ENCODE data around the gene TDRD3.

The TDRD3 gene

DNA sequence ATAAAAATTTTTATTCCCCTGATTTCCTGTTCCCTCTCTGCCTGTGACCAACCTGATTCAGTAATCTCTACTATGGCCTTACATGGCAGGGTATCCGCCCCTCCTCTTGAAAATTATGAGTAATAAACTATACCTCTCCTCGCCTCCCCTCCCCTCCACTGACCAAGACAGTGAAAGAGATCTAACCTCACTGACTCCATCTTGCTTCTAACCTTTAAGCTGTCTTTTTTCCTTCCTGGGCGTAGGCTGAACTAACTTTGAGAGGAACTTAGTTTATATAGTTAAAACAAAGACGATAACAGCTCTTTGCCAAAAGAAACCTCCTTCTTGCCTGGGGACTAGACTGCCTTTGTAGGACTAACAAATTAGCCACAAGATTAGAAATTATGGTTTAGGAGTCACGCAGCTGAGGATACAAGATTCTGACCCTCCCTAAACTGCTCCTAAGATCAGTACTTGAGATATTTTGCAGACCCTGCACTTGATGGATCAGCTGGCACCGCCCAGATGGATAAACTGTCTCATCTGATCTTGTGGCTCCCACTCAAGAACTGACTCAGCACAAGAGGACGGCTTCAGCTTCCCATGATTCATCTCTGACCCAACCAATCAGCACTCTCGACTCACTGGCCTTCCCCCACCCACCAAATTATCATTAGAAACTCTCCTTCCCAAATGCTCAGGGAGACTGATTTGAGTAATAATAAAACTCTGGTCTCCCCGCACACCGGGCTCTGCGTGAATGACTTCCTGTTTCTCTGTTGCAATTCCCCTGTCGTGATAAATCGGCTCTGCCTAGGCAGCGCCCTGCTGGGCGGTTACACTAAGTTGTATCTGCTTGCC, 187.1 kb downstream of the TDRD3 start:
- TF ChIP-seq, protein P1, sequence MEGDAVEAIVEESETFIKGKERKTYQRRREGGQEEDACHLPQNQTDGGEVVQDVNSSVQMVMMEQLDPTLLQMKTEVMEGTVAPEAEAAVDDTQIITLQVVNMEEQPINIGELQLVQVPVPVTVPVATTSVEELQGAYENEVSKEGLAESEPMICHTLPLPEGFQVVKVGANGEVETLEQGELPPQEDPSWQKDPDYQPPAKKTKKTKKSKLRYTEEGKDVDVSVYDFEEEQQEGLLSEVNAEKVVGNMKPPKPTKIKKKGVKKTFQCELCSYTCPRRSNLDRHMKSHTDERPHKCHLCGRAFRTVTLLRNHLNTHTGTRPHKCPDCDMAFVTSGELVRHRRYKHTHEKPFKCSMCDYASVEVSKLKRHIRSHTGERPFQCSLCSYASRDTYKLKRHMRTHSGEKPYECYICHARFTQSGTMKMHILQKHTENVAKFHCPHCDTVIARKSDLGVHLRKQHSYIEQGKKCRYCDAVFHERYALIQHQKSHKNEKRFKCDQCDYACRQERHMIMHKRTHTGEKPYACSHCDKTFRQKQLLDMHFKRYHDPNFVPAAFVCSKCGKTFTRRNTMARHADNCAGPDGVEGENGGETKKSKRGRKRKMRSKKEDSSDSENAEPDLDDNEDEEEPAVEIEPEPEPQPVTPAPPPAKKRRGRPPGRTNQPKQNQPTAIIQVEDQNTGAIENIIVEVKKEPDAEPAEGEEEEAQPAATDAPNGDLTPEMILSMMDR (IDR thresholded peaks at IDR 0.05; ENCODE audit: low read length, missing control alignments), result no peak
- peak; percentile 66 for DNase-seq (ENCODE audit: low read depth)
- no peak overlapping the region for H3K4me3 ChIP-seq (replicated peaks; ENCODE audit: low read depth, low read length)

DNA sequence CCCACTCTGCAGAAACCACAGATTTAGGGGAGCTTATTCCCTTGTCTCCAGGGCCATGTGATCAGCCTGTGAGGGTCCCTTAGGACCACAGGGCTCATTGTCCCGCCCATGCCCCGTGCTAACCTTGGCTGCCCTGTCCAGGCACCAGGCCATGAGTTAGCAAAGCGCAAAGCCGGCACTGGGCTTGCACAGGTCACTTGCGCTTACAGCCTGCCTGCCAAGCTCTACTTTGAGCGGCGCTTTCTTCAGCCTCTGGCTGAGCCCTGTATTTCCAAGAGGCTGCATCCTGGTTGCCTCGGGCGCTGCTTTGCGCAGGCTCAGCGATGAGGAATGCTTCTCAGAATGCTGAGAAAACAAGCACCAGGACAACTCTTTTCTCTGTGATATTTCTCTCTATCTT, 188.0 kb downstream of the TDRD3 start:
- TF ChIP-seq, protein P1 (IDR thresholded peaks at IDR 0.05; ENCODE audit: low read length, missing control alignments), result no peak
- peak; percentile 38 for DNase-seq (ENCODE audit: low read depth)
- H3K4me3 ChIP-seq (replicated peaks; ENCODE audit: low read depth, low read length), result no peak overlapping the region

DNA sequence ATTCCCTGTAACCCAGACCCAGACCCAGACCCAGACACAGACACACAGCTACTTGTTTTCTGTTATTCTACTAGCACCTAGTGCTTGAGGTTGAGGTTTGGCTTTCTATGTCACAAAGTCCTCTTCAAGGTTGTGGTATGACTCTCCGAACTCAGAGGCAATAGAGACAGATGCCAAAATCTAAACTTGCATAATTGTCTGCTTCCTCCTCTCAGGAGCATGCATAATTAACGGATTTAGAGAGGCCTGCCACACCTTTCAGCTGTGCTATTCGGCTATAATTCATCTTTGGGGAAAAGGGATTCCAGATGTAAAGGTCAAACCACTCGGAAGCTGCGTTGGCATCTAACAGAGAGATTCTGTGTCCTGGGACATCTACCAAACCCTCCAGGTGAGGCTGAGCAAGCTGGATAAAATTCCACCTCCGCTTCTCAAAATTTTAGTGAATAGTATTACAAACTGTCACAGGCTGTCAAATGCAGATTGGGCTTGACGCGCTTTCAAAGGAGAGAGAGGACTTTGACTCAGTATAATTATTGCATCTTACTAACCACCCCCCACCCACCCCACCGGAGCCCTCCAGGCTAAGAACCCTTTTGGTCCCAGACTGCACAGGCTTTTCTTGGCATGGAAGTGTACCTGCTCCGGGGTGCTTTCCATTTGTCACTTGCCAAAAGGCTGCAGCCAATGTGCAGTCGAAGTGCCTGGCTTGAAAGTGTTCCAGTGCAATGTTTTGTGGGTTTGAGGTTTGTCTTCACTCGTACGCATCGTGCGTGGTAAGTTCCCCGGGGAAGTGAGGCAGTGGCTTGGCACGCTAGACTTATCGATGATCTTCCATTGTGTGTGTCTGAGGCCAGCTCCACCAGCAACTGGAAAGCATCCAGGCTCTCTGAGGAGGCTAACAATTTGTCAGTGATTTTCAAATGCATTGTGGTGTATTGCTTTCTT, 194.1 kb downstream of the TDRD3 start:
- TF ChIP-seq, protein P1 (IDR thresholded peaks at IDR 0.05; ENCODE audit: low read length, missing control alignments), result no peak
- DNase-seq (ENCODE audit: low read depth), result peak; percentile 84
- H3K4me3 ChIP-seq (replicated peaks; ENCODE audit: low read depth, low read length), result no peak overlapping the region

DNA sequence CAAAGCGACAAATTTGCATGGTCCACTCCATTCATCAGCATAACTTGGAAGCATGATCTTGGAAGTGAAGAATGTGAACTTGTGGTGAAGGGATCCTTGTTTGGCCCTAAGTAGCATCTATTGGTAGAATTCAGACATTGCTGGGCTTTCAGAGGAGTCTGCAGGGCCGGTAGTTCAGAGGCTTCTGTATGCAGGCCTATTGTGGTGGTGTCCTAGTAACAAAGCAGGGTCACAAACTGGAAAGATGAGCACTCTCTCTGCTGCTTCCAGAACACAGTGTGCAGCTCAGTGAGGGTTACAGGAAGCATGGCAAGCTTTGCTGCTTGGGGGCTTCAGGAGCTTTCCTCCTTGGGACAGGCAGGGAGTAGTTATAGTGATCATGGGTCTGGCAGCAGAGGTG, 206.0 kb downstream of the TDRD3 start:
- TF ChIP-seq, protein P1 (IDR thresholded peaks at IDR 0.05; ENCODE audit: low read length, missing control alignments), result no peak
- DNase-seq (ENCODE audit: low read depth), result no peak
- no peak overlapping the region for H3K4me3 ChIP-seq (replicated peaks; ENCODE audit: low read depth, low read length)

DNA sequence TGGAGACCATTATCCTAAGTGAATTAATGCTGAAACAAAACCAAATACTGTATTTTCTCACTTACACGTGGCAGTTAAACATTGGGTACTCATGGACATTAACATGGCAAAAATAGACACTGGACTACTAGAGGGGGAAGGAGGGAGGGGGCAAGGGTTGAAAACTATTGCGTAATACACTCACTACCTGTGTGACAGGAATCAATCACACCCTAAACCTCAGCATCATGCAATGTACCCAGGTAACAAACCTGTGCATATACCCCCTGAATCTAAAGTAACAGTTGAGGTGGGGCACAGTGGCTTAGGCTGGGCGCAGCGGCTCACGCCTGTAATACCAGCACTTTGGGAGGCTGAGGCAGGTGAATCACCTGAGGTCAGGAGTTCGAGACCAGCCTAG, 207.0 kb downstream of the TDRD3 start:
- no peak for DNase-seq (ENCODE audit: low read depth)
- no peak overlapping the region for H3K4me3 ChIP-seq (replicated peaks; ENCODE audit: low read depth, low read length)
- TF ChIP-seq, protein P1 (IDR thresholded peaks at IDR 0.05; ENCODE audit: low read length, missing control alignments), result no peak

DNA sequence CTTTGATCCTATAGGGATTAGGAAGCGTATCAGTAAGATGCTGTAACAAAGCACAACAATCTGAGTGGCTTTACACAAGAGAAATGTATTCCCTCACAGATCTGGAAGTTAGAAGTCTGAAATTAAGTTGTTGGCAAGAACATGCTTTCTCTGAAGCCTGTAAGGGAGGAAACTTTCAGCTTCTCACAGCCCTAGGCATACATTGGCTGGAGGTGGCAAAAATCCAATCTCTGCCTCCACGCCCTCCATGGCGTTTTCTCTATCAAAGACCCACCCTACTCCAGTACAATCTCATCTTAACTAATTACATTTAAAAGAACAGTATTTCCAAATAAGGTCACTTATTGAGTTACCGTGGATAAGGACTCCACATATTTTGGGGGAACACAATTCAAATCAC, 211.9 kb downstream of the TDRD3 start:
- DNase-seq (ENCODE audit: low read depth), result no peak
- no peak overlapping the region for H3K4me3 ChIP-seq (replicated peaks; ENCODE audit: low read depth, low read length)
- TF ChIP-seq, protein P1 (IDR thresholded peaks at IDR 0.05; ENCODE audit: low read length, missing control alignments), result no peak

Data from fibroblast of pulmonary artery (primary cell).